Erythroblast (primary cell): ENCODE results near the gene MADD.

Source experiments
- GATA1 ChIP-seq: IDR thresholded peaks from 2 replicates; pipeline ENCODE4 v1.6.1; 2011; ENCODE audit warnings: low read depth, mild to moderate bottlenecking, control low read depth, low read length, moderate library complexity
- POLR2A ChIP-seq: IDR thresholded peaks from 2 replicates; pipeline ENCODE4 v1.6.1; 2011; ENCODE audit warnings: mild to moderate bottlenecking, low read length

- TF ChIP-seq POLR2A (no peak), GATA1 (no peak)
Observed at GRCh38 chr11:47345890-47346563, 76.1 kb downstream of the MADD start.
